Colonic mucosa (tissue), 4 donors: ENCODE results near the gene CIB4. TPM values are rescaled to one million over a fixed set of nuclear protein-coding genes. Genes with fewer than 3 reads are reported as not detected.
"Not testable (repeated sequence)": the region's sequence is repeated elsewhere in the genome, so short reads cannot be mapped to it uniquely, and the experiment has no call there.

Experiments used
- DNase-seq: peaks from one replicate; pipeline ENCODE4 v3.0.0-alpha.2; 2020
- H3K27ac ChIP-seq: fragments of 200-600 bp; one replicate; pipeline ENCODE4 v1.8.0; 2021
- H3K27me3 ChIP-seq: fragments of 200-600 bp; one replicate; pipeline ENCODE4 v1.8.0; 2021
- H3K36me3 ChIP-seq: fragments of 200-600 bp; one replicate; pipeline ENCODE4 v1.8.0; 2021
- H3K4me1 ChIP-seq: fragments of 200-600 bp; one replicate; pipeline ENCODE4 v1.8.0; 2021; ENCODE audit warnings: mild to moderate bottlenecking
- H3K4me3 ChIP-seq: fragments of 200-600 bp; one replicate; pipeline ENCODE4 v1.8.0; 2021
- H3K9ac ChIP-seq, 2 donors: one replicate each; pipeline ENCODE4 v1.7.0; 2013; ENCODE audit warnings: control low read depth in 2 of 2, low read depth in 2 of 2, low read length in 2 of 2
- H3K9me3 ChIP-seq: fragments of 200-600 bp; one replicate; pipeline ENCODE4 v1.8.0; 2021
- CTCF ChIP-seq: fragments of 200-600 bp; IDR thresholded peaks from one replicate; pipeline ENCODE4 v1.8.0; 2022; ENCODE audit warnings: antibody characterized with exemption, mild to moderate bottlenecking
- intact Hi-C: fragments of 100-400 bp; cut with DNase I; formaldehyde crosslinking; loops from one replicate; pipeline ENCODE4 v1.14.1; 2022
- total RNA-seq, 2 donors: library from RNA; stranded (reverse); fragmentation: NEBNext Ultra II Directional in 1 of 2; extraction: Animal tissue kit (Norgen Biotek cat#: 25700) in 1 of 2; gene quantifications; one replicate each; pipeline ENCODE4 v1.2.1, GENCODE V29; 2021
- donor health status: healthy.
- donor health status: DM: no; HTN: no; CAD: no.
- donor health status: DM: no; HTN: no; CAD: no.

The CIB4 gene
- total RNA-seq, 2 donors from 2014 or later: not detected

- no peak overlapping the region for H3K4me3 ChIP-seq
- no peak overlapping the region for H3K27ac ChIP-seq
- no peak for DNase-seq
- no peaks in the 10 kb centered on the region for H3K9me3 ChIP-seq
- intact Hi-C loops: no loop called here
- no peak for TF ChIP-seq CTCF
- H3K9ac ChIP-seq: no peak overlapping the region
- no peaks in the 10 kb centered on the region for H3K4me1 ChIP-seq
- no peaks in the 10 kb centered on the region for H3K36me3 ChIP-seq
- H3K27me3 ChIP-seq: no peaks in the 10 kb centered on the region
Observed at GRCh38 chr2:26568076-26568890, 72.9 kb downstream of the CIB4 start.

GRCh38 chr2:26567534-26567933 is 73.6 kb downstream of the CIB4 start:
- TF ChIP-seq CTCF: no peak

GRCh38 chr2:26566731-26567130 is 74.4 kb downstream of the CIB4 start:
- H3K36me3 ChIP-seq, DNase-seq, H3K27me3 ChIP-seq, H3K4me3 ChIP-seq, H3K9ac ChIP-seq, H3K9me3 ChIP-seq, intact Hi-C loops, H3K27ac ChIP-seq, H3K4me1 ChIP-seq: not testable (repeated sequence)

More at GRCh38 chr2:26567534-26567933, 73.6 kb downstream of the CIB4 start:
- Histone ChIP-seq H3K27me3 (peaks cover under 1% of the 10 kb centered on the region), H3K9me3 (no peaks in the 10 kb centered on the region), H3K4me1 (peaks cover 5% of the 10 kb centered on the region), H3K9ac (no peak overlapping the region), H3K36me3 (no peaks in the 10 kb centered on the region), H3K4me3 (no peak overlapping the region), H3K27ac (no peak overlapping the region)
- DNase-seq: no peak
- intact Hi-C loops: no loop called here

- Histone ChIP-seq H3K36me3 (no peaks in the 10 kb centered on the region), H3K9me3 (no peaks in the 10 kb centered on the region), H3K4me1 (peaks cover 5% of the 10 kb centered on the region), H3K27me3 (peaks cover 4% of the 10 kb centered on the region), H3K4me3 (no peak overlapping the region), H3K9ac (no peak overlapping the region), H3K27ac (no peak overlapping the region)
- no peak for DNase-seq
- intact Hi-C loops: no loop called here
- TF ChIP-seq CTCF: no peak
Observed at GRCh38 chr2:26566081-26566375, 75.1 kb downstream of the CIB4 start.

- intact Hi-C loops: no loop called here
- Histone ChIP-seq H3K27me3 (peaks cover 4% of the 10 kb centered on the region), H3K4me1 (peaks cover 5% of the 10 kb centered on the region)
Observed at GRCh38 chr2:26564121-26564644, 77.0 kb downstream of the CIB4 start.

More at GRCh38 chr2:26564121-26564644, 77.0 kb downstream of the CIB4 start:
- no peak for TF ChIP-seq CTCF
- no peaks in the 10 kb centered on the region for H3K9me3 ChIP-seq
- DNase-seq: no peak
- no peak overlapping the region for H3K27ac ChIP-seq
- H3K4me3 ChIP-seq: no peak overlapping the region
- no peak overlapping the region for H3K9ac ChIP-seq
- no peaks in the 10 kb centered on the region for H3K36me3 ChIP-seq
